A549 (cell line): ENCODE data around the gene ZNF341. TPM values are rescaled to one million over a fixed set of nuclear protein-coding genes. Genes with fewer than 3 reads are reported as not detected.

Experiments used
- ATAC-seq, 2 experiments: fragments of 200-7000 bp in 1 of 2; fragments of >200 bp in 1 of 2; cut with Nextera tagmentation in 1 of 2; cut with Tn5 transposase in 1 of 2; 3 replicates each; pipeline versions ENCODE4 v1.8.0 to v1.9.1; 2018 to 2020; ENCODE audit warnings: mild to moderate bottlenecking in 1 of 2, moderate library complexity in 1 of 2
- CTCF ChIA-PET: fragments of 300-600 bp; sonication (Branson Sonifier 250); formaldehyde crosslinking; extraction: SDS; loops from one replicate; lab custom pipeline; 2021; ENCODE audit warnings: antibody characterized with exemption, inconsistent platforms; lab: Yijun Ruan, JAX
- POLR2A ChIA-PET: fragments of 350-600 bp; formaldehyde crosslinking; extraction: SDS; loops from one replicate; lab custom pipeline; 2021; ENCODE audit warnings: antibody characterized with exemption, inconsistent platforms; lab: Yijun Ruan, JAX
- DNase-seq, 2 experiments: peaks; one replicate each; pipeline versions ENCODE4 v3.0.0 to v3.0.0-alpha.2; 2011 to 2016; ENCODE audit warnings: low read depth in 1 of 2, low spot score in 1 of 2
- FAIRE-seq: peaks from 2 replicates; lab custom pipeline; 2011; peaks lifted over from hg19 to GRCh38; lab: Jason Lieb, UNC
- H3K27ac ChIP-seq, 2 experiments: fragments of >200 bp; sonication (Bioruptor Twin); formaldehyde crosslinking; 3 replicates each; pipeline ENCODE4 v1.5.1; 2016 to 2017
- H3K4me1 ChIP-seq: fragments of >200 bp; sonication (Bioruptor Twin); formaldehyde crosslinking; 3 replicates; pipeline ENCODE4 v1.6.1; 2016
- H3K4me2 ChIP-seq: fragments of >200 bp; sonication (Bioruptor Twin); formaldehyde crosslinking; 3 replicates; pipeline ENCODE4 v1.6.1; 2016
- H3K4me3 ChIP-seq: fragments of >200 bp; sonication (Bioruptor Twin); formaldehyde crosslinking; 3 replicates; pipeline ENCODE4 v1.5.1; 2016
- H3K9me3 ChIP-seq: fragments of >200 bp; sonication (Bioruptor Twin); formaldehyde crosslinking; 3 replicates; pipeline ENCODE4 v1.6.1; 2016
- CEBPB ChIP-seq, 2 experiments: fragments of >200 bp in 1 of 2; sonication (Bioruptor Twin) in 1 of 2; formaldehyde crosslinking in 1 of 2; IDR thresholded peaks; 2 replicates each; pipeline ENCODE4 v1.6.1; 2012 to 2016
- FOSB ChIP-seq: fragments of 250-450 bp; sonication (Bioruptor Pico); IDR thresholded peaks from 2 replicates; pipeline ENCODE4 v1.5.0; 2020; ENCODE audit warnings: mild to moderate bottlenecking, moderate library complexity
- GATA3 ChIP-seq: IDR thresholded peaks from 2 replicates; pipeline ENCODE4 v1.6.1; 2012; ENCODE audit warnings: borderline replicate concordance
- HDAC2 ChIP-seq: fragments of 200-600 bp; sonication (generic); IDR thresholded peaks from 2 replicates; pipeline ENCODE4 v1.6.1; 2016
- KDM1A ChIP-seq: fragments of 200-600 bp; sonication (generic); IDR thresholded peaks from 2 replicates; pipeline ENCODE4 v1.6.1; 2016; ENCODE audit warnings: low read depth, mild to moderate bottlenecking
- MAFK ChIP-seq: fragments of 450-650 bp; IDR thresholded peaks from 2 replicates; pipeline ENCODE4 v1.6.1; 2014; ENCODE audit not compliant: partially characterized antibody
- MAZ ChIP-seq: fragments of 150-350 bp; IDR thresholded peaks from 2 replicates; pipeline ENCODE4 v1.6.1; 2014; ENCODE audit warnings: antibody characterized with exemption, low read depth, low read length, borderline replicate concordance
- POLR2AphosphoS2 ChIP-seq: conservative IDR thresholded peaks from 2 replicates; pipeline ENCODE4 v1.6.1; 2012; ENCODE audit warnings: low read length, improper control_type of control experiment, inconsistent platforms
- RAD21 ChIP-seq, 2 experiments: fragments of >200 bp in 1 of 2; sonication (Bioruptor Twin) in 1 of 2; formaldehyde crosslinking in 1 of 2; IDR thresholded peaks in 1 of 2; conservative IDR thresholded peaks in 1 of 2; 2 replicates in 1 of 2; 3 replicates in 1 of 2; pipeline ENCODE4 v1.6.1; 2012 to 2018; ENCODE audit warnings: inconsistent platforms in 1 of 2
- RCOR1 ChIP-seq: fragments of 150-350 bp; IDR thresholded peaks from 2 replicates; pipeline ENCODE4 v1.6.1; 2014; ENCODE audit warnings: antibody characterized with exemption, low read length, low read depth
- RNF2 ChIP-seq: fragments of 200-600 bp; sonication (generic); IDR thresholded peaks from 2 replicates; pipeline ENCODE4 v1.6.1; 2016; ENCODE audit warnings: low read depth, mild to moderate bottlenecking, antibody characterized with exemption, moderate library complexity, borderline replicate concordance
- SREBF2 ChIP-seq: fragments of 450-650 bp; IDR thresholded peaks from 2 replicates; pipeline ENCODE4 v1.6.1; 2014; ENCODE audit warnings: mild to moderate bottlenecking, moderate library complexity
- TFCP2L1 ChIP-seq: fragments of 250-450 bp; sonication (Bioruptor Pico); IDR thresholded peaks from 2 replicates; pipeline ENCODE4 v1.5.0; 2021; ENCODE audit warnings: mild to moderate bottlenecking
- ZFP36 ChIP-seq: fragments of 450-650 bp; IDR thresholded peaks from 2 replicates; pipeline ENCODE4 v1.6.1; 2014; ENCODE audit warnings: borderline replicate concordance; ENCODE audit not compliant: partially characterized antibody
- WGBS: methylation state at CpG from one replicate; pipeline ENCODE4 v1.1.6; 2017; ENCODE audit errors: missing lambda C conversion rate; 5-methylcytosine and 5-hydroxymethylcytosine counted together
- polyA plus RNA-seq, 4 experiments: library from polyadenylated mRNA; depleted of rRNA in 3 of 4; stranded (reverse); fragments of >200 nt; fragmentation: RNase III in 1 of 4; extraction: RNeasy Plus Mini Kit Qiagen cat#74134 plus additional on column Dnase treatment in 1 of 4; gene quantifications; 2 replicates in 3 of 4; 3 replicates in 1 of 4; pipeline ENCODE4 v1.2.3, GENCODE V29; 2011 to 2017
- TF ChIP-seq, protein P1 (sequence below): IDR thresholded peaks from 2 replicates; pipeline ENCODE4 v1.6.1; 2012; ENCODE audit warnings: low read depth, borderline replicate concordance
- TF ChIP-seq, protein P2 (sequence below): IDR thresholded peaks from 2 replicates; pipeline ENCODE4 v1.6.1; 2012
- TF ChIP-seq, protein P3 (sequence below): fragments of 250-450 bp; sonication (Bioruptor Pico); IDR thresholded peaks from 2 replicates; pipeline ENCODE4 v1.5.0; 2020; ENCODE audit warnings: low read depth, mild to moderate bottlenecking, moderate library complexity

The ZNF341 gene
- polyA plus RNA-seq, 2 of the 4 experiments (the other 2 are of a cell fraction), result 2.1 to 4.1 TPM

DNA sequence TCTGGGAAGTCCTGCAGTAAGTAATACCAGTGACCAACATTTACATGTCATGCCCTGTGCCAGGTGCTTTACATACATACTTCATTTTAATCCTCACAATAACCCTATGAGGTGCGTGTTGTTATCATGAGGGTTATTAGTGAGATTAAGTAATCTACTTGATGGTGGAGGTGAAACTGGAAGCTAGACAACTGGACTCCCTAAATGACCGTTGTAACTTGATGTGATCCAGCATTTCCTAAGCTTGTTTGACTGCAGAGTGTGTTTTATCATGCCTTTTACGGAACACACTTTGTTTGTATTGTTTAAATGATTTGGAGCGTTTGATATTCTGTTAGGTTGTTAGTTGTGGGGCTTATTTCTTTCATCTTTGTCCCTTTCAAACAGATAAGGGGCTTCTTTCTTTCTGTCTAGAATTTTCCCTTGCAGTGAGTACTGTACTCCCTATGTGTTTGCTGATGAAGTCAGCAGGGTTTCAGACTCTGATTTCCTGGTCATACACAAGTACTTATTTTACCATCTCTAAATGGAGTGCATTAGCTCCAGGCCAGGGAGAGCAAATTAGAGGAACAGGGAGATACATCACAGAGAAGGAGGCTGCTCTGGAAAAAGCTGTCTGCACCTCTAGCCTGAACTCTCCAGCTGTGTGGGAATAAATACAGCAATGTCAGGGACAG is 109.1 kb downstream of the ZNF341 start:
- WGBS, result 84% methylated on average over 4 of the region's 4 CpGs
- H3K4me3 ChIP-seq, result no peak overlapping the region
- CTCF ChIA-PET, result interaction anchor here (0.8 to 2.2 kb wide), 4 partner anchors 10 to 228 kb away, joined by 3 to 7 read pairs (median 4); no protein-coding TSS in a partner anchor
- peaks cover 9% of the 10 kb centered on the region; the same call in 1 of the 3 replicates for H3K4me1 ChIP-seq
- no peaks in the 10 kb centered on the region for H3K9me3 ChIP-seq
- POLR2A ChIA-PET, result no interaction called here
- no peak overlapping the region for H3K4me2 ChIP-seq
- DNase-seq, result no peak
- H3K27ac ChIP-seq, result no peak overlapping the region
- TF ChIP-seq ZFP36 (no peak), GATA3 (no peak), TFCP2L1 (CRISPR knock-in tag) (no peak), MAZ (no peak), RNF2 (no peak), RCOR1 (no peak), RAD21 (conservative IDR thresholded peaks at IDR 0.05 in 1 of 2, IDR thresholded peaks at IDR 0.05 in 1 of 2) (no peak), FOSB (CRISPR knock-in tag) (no peak), HDAC2 (no peak), CEBPB (IDR thresholded peaks at IDR 0.05) (no peak), SREBF2 (no peak)
- TF ChIP-seq, protein P1, sequence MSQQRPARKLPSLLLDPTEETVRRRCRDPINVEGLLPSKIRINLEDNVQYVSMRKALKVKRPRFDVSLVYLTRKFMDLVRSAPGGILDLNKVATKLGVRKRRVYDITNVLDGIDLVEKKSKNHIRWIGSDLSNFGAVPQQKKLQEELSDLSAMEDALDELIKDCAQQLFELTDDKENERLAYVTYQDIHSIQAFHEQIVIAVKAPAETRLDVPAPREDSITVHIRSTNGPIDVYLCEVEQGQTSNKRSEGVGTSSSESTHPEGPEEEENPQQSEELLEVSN, result no peak
- TF ChIP-seq, protein P2, sequence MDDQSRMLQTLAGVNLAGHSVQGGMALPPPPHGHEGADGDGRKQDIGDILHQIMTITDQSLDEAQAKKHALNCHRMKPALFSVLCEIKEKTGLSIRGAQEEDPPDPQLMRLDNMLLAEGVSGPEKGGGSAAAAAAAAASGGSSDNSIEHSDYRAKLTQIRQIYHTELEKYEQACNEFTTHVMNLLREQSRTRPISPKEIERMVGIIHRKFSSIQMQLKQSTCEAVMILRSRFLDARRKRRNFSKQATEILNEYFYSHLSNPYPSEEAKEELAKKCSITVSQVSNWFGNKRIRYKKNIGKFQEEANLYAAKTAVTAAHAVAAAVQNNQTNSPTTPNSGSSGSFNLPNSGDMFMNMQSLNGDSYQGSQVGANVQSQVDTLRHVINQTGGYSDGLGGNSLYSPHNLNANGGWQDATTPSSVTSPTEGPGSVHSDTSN, result no peak
- TF ChIP-seq, protein P3, sequence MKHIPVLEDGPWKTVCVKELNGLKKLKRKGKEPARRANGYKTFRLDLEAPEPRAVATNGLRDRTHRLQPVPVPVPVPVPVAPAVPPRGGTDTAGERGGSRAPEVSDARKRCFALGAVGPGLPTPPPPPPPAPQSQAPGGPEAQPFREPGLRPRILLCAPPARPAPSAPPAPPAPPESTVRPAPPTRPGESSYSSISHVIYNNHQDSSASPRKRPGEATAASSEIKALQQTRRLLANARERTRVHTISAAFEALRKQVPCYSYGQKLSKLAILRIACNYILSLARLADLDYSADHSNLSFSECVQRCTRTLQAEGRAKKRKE (CRISPR knock-in tag), result no peak
- ATAC-seq, result no peak
- FAIRE-seq, result no peak

DNA sequence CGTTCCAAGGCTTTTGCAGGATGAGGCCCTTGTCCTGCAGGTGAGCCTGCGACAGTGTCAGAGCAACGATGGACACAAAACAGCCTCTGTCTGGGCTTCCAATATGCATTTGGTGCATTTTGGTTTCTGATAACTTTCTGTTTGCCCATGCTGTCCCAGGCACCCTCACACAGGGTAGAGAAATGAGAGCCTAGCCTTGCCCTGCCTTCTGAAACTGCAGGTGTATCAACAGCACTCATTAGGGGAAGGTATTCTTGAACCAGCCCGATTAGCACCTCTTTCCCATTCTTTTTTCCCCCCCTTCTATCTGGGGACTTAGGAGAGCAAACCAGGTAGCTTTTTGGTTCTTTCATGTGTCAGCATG is 109.6 kb downstream of the ZNF341 start:
- Histone ChIP-seq H3K4me1 (peaks cover 9% of the 10 kb centered on the region; the same call in 1 of the 3 replicates), H3K9me3 (no peaks in the 10 kb centered on the region), H3K4me2 (no peak overlapping the region), H3K4me3 (no peak overlapping the region), H3K27ac (no peak overlapping the region)
- 82% methylated on average over 4 of the region's 4 CpGs for WGBS
- POLR2A ChIA-PET, result no interaction called here
- ATAC-seq (no peak), DNase-seq (no peak), FAIRE-seq (no peak)
- no peak for TF ChIP-seq MAZ
- TF ChIP-seq MAFK, result no peak
- TF ChIP-seq KDM1A, result no peak
- no peak for TF ChIP-seq POLR2AphosphoS2
- TF ChIP-seq HDAC2, result no peak
- CTCF ChIA-PET, result interaction anchor here (0.8 to 2.2 kb wide), 5 partner anchors 10 to 227 kb away, joined by 3 to 7 read pairs (median 4); no protein-coding TSS in a partner anchor

Other genes with a start within 250 kb of the ZNF341 start
- gene CBFA2T2, start 241.9 kb upstream of the ZNF341 start, polyA plus RNA-seq (2011; rRNA removed), result 9.4 and 10.8 TPM in 2 replicates
- 5.2 to 6.8 TPM (median 6.7 TPM) in 3 replicates for gene CBFA2T2, start 241.9 kb upstream of the ZNF341 start, polyA plus RNA-seq (2017; fragmentation: RNase III; extraction: RNeasy Plus Mini Kit Qiagen cat#74134 plus additional on column Dnase treatment)
- gene C20orf144, start 69.7 kb upstream of the ZNF341 start, polyA plus RNA-seq (2011; rRNA removed), result 0.09 and 0.10 TPM in 2 replicates
- 0.09 to 0.12 TPM (median 0.12 TPM) in 3 replicates for gene C20orf144, start 69.7 kb upstream of the ZNF341 start, polyA plus RNA-seq (2017; fragmentation: RNase III; extraction: RNeasy Plus Mini Kit Qiagen cat#74134 plus additional on column Dnase treatment)
- gene ACTL10, start 65.1 kb upstream of the ZNF341 start, polyA plus RNA-seq (2011; rRNA removed), result not detected in 2 replicates
- not detected in 3 replicates for gene ACTL10, start 65.1 kb upstream of the ZNF341 start, polyA plus RNA-seq (2017; fragmentation: RNase III; extraction: RNeasy Plus Mini Kit Qiagen cat#74134 plus additional on column Dnase treatment)
- gene NECAB3, start 57.6 kb upstream of the ZNF341 start, polyA plus RNA-seq (2011; rRNA removed), result 9.3 and 10.7 TPM in 2 replicates
- gene NECAB3, start 57.6 kb upstream of the ZNF341 start, polyA plus RNA-seq (2017; fragmentation: RNase III; extraction: RNeasy Plus Mini Kit Qiagen cat#74134 plus additional on column Dnase treatment), result 17.2 to 21.6 TPM (median 19.3 TPM) in 3 replicates
- 17.9 and 19.4 TPM in 2 replicates for gene E2F1, start 45.6 kb upstream of the ZNF341 start, polyA plus RNA-seq (2011; rRNA removed)
- gene E2F1, start 45.6 kb upstream of the ZNF341 start, polyA plus RNA-seq (2017; fragmentation: RNase III; extraction: RNeasy Plus Mini Kit Qiagen cat#74134 plus additional on column Dnase treatment), result 32.8 to 35.8 TPM (median 33.5 TPM) in 3 replicates
- gene PXMP4, start 11.7 kb upstream of the ZNF341 start, polyA plus RNA-seq (2011; rRNA removed), result 6.6 and 7.3 TPM in 2 replicates
- 4.0 to 5.4 TPM (median 4.5 TPM) in 3 replicates for gene PXMP4, start 11.7 kb upstream of the ZNF341 start, polyA plus RNA-seq (2017; fragmentation: RNase III; extraction: RNeasy Plus Mini Kit Qiagen cat#74134 plus additional on column Dnase treatment)
- 75.8 and 81.3 TPM in 2 replicates for gene CHMP4B, start 79.4 kb downstream of the ZNF341 start, polyA plus RNA-seq (2011; rRNA removed)
- gene CHMP4B, start 79.4 kb downstream of the ZNF341 start, polyA plus RNA-seq (2017; fragmentation: RNase III; extraction: RNeasy Plus Mini Kit Qiagen cat#74134 plus additional on column Dnase treatment), result 104 to 108 TPM (median 107 TPM) in 3 replicates